NCI-H460 (cell line): Measurements from ENCODE around the gene GSG1L. TPM values are rescaled to one million over a fixed set of nuclear protein-coding genes. Genes with fewer than 3 reads are reported as not detected.
A peak's percentile ranks its signal among the peaks of the same experiment; 100 is the strongest.
"Not testable (repeated sequence)": the region's sequence is repeated elsewhere in the genome, so short reads cannot be mapped to it uniquely, and the experiment has no call there.

ENCODE experiments used
- DNase-seq: peaks from one replicate; pipeline ENCODE4 v3.0.0-alpha.2; 2016; ENCODE audit warnings: low read depth; ENCODE audit errors: extremely low read depth
- small RNA-seq, 2 experiments: library from RNA; depleted of rRNA; stranded (forward); fragments of <200 nt; gene quantifications; one replicate each; pipeline ENCODE3, GENCODE V24; 2014
- total RNA-seq: library from RNA; depleted of rRNA; stranded (reverse); fragments of >200 nt; shearing (Covaris generic); gene quantifications from 2 replicates; pipeline ENCODE4 v1.2.3, GENCODE V29; 2014; rRNA removed

The GSG1L gene
- total RNA-seq, 1 experiment from 2014 or later, result not detected

DNA sequence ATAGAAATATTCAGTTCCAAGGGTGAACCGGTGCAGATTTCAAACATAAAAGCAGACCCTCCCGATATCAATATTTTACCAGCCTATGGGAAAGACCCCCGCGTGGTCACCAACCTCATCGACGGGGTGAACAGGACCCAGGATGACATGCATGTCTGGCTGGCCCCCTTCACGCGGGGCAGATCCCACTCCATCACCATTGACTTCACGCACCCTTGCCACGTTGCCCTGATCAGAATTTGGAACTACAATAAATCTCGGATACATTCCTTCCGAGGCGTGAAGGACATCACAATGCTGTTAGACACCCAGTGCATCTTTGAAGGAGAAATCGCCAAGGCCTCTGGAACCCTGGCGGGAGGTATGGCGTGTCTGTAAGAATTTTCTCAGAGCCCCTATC is 313.6 kb downstream of the GSG1L start:
- no peak for DNase-seq

DNA sequence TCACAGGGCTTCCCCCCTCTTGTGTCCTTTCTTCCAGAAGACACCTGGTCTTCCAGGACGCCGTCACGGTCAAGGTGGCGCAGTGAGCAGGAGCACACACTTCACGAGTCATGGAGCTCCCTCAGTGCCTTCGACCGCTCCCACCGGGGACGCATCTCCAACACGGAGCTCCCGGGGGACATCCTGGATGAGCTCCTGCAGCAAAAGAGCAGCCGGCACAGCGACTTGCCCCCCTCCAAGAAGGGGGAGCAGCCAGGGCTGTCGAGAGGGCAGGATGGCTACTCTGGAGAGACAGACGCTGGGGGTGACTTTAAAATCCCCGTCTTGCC is 314.0 kb downstream of the GSG1L start:
- no peak for DNase-seq

GRCh38 chr16:27748868-27749546 is 314.5 kb downstream of the GSG1L start:
- DNase-seq, result peak; percentile 38

DNA sequence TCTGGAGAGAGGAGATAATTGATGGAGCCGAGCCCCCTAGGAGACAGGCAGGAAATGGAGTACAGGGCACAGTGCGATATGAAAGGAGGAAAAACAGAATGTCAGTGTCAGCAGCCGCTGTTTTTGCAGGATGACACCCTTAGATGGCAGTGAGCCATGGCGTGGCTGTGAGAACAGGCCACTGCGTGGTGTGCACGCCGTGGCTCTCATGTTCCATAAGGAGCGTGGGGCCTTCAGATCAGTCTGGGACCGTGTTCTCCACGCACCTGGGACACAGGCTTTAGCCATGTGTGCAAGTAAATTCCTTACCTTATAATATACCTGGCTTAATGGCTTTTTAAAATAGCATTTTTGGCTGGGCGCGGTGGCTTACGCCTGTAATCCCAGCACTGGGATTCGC is 315.6 kb downstream of the GSG1L start:
- no peak for DNase-seq

DNA sequence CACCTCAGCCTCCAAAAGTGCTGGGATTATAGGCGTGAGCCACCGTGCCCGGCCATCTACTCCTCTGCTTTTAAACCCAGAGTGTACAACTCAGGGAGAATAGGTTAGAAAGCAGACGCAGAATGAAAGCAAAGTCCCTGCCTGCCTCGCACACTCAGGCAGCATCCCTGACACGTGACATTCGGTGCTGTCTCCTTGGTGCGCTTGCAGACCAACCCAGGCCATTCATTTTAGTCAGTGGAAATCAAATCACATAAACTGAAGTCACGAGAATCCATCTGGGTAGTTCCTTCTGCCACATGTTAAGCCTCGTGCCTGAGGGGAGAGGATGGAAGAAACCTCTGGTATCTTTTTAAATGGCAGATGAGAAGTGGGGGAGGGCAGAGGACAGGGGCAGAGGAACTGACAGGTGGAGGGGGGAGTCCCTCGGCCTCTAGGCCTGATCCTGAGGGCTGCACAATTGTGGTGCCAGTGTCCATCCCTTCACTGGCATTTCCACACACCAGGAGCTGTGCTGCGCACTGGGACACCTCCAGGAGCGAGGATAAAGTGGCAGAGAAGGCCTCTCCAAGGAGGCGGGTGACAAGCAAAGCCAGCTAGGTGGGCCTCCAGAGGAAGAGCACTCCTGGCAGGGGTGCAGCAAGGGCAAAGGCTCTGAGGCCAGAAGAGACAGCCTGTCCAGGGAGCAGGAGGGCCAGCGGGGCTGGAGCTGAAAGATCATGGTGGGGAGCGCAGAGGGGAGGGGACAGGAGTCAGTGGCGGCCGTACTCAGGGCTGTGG is 317.2 kb downstream of the GSG1L start:
- no peak for DNase-seq

- DNase-seq, result no peak
Observed at GRCh38 chr16:27745348-27745747, 318.2 kb downstream of the GSG1L start.

GRCh38 chr16:27743963-27744362 is 319.6 kb downstream of the GSG1L start:
- no peak for DNase-seq

DNA sequence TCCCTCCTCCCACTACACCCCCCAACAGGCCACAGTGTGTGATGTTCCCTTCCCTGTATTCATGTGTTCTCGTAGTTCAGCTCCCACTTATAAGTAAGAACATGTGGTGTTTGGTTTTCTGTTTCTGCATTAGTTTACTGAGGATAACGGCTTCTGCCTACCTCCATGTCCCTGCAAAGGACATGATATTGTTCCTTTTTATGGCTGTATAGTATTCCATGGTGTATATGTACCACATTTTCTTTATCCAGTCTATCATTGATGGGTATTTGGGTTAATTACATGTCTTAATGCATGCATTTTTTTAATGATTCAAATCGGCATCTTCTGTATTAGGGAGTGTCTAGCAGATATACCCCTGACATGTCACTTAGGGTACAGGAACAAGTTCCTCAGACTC is 320.5 kb downstream of the GSG1L start:
- not testable (repeated sequence) for DNase-seq

GRCh38 chr16:27742333-27742732 is 321.2 kb downstream of the GSG1L start:
- DNase-seq, result no peak

DNA sequence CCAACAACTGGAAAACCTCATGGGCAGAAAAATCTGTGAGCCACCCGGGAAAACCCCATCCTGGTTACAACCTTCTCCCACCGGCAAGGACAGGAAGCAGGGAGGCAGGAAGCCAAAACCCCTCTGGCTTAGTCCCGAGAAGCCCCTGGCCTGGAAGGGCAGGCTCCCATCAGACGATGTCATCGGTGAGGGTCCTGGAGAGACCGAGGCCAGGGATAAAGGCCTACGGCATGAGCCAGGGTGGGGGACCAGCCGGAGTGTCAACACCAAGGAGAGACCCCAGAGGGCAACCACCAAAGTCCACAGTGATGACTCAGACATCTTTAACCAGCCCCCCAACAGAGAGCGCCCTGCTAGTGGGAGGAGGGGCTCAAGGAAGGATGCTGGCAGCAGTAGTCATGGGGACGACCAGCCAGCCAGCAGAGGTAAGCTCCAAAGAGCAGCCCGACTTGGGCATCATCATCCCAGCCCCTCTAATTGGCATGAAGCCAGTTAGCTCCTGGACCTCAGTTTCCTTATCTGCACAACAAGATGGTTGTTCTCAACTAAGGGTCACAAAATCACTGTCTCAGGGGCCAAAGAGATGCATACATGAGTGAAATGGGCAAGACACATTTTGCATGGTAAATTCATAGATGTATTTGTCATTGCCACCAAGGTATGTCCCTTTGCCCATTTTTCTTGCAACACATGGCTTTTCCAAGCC is 322.9 kb downstream of the GSG1L start:
- DNase-seq, result no peak

GRCh38 chr16:27739606-27740357 is 323.7 kb downstream of the GSG1L start:
- no peak for DNase-seq

GRCh38 chr16:27738596-27738995 is 324.9 kb downstream of the GSG1L start:
- DNase-seq, result no peak

Small RNAs within 50 kb of the gene (small RNA-seq; reads per million reads assigned to genes)
- gene RNU6-1241P (0 reads per million in 2 experiments), gene RNU6-159P (0 reads per million in 2 experiments)

Other genes with a start within 250 kb of the GSG1L start
- gene XPO6, start 148.3 kb upstream of the GSG1L start, total RNA-seq, result 98.1 and 110 TPM in 2 replicates
- 0.05 and 0.09 TPM in 2 replicates for gene SBK1, start 228.8 kb upstream of the GSG1L start, total RNA-seq